HG02885 (cell line): ENCODE measurements around the gene TTC21A.

Experiments
- ATAC-seq: cut with Tn5 transposase; IDR thresholded peaks from one replicate; pipeline ENCODE4 v1.9.1; 2021; ENCODE audit warnings: mild to moderate bottlenecking; ENCODE audit not compliant: unreplicated experiment, poor library complexity

The TTC21A gene

DNA sequence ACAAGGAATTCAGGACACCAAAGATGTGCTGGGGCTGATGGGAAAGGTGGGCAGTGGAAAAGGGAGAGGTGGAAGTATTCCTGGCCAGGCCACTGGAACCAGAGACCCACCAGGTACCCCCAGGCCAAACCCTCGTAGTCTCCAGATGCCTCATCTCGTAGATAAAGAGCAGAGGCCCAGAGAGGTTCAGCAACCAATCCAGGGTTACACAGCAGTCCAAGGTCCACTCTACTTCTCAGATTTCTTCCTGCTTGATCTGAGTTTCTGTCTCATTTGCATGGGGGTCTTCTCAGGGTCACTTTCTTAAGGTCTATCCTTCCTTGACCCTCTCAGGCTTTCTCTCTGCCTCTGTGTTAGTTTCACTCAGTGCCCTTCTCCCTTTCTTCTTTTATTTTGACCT lies 5.1 kb downstream of the TTC21A start:
- no peak for ATAC-seq

DNA sequence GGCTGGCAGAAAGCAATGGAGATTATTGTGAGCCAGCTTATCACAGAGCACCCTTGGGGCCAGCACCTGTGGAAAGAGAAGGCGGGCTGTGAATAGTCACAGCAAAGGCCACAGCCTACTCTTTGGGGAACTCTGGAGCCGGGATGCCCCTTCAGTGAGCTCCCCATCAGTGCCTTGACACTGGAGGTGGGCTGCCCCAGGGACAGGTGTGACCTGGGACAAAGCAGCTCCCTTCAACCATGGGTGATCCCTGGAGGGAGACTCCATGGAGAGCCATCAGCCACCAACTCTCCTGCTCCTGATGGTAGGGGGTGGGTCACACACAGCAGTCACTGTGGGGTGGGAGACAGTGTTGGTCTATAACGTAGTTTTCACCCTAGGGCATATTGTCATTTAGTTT lies 5.8 kb downstream of the TTC21A start:
- no peak for ATAC-seq

DNA sequence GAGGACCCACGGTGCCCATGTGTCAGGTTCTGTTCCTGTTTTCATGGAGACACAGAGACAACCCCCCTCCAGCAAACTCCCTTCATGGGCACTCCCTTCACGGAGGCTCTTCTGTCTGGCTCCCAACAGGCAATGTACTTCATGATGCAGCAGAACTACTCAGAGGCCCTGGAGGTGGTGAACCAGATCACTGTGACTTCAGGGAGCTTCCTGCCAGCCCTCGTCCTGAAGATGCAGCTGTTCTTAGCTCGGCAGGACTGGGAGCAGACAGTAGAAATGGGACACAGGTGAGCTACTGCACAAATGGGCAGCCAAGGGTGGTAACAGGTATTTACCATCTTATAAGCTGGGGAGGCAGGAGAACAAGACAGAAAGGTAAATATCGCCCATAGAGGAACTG lies 7.0 kb downstream of the TTC21A start:
- ATAC-seq = no peak

DNA sequence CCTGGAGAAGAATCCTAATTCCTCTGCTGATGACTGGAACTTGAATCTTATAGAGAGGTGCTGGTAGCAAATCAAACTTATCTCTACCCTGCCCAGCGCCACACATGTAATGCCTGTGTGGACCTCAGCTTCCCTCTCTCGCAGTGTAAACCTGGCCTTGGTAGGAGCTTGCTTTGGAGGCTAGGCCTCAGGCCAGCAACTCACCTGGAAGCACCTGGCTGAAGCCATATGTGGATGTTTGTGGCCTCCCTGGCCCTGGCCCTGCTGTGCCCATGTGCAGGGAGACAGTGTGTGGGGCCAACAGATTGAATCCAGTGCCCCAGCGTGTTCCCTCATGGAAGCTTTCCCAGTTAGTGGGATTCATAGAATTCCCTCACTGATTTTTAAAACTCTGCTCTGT lies 8.4 kb downstream of the TTC21A start:
- no peak for ATAC-seq

DNA sequence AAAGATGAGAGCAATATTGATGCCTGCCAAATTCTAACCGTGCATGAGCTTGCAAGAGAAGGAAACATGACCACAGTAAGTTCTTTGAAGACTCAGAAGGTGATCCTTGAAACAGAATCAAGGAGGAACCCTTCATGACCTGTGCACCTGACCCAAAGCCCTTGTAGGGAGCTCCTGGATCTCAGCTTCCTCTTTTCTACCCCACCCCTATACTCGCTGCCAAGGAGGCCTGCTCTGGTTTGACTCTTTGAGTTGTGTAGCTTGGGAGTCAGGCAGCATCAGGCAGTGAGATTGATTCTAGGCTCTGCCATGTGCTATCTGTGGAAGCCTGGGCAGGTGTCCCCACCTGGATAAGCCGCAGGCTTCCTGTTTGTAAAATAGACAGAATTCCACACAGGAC lies 10.6 kb downstream of the TTC21A start:
- no peak for ATAC-seq

DNA sequence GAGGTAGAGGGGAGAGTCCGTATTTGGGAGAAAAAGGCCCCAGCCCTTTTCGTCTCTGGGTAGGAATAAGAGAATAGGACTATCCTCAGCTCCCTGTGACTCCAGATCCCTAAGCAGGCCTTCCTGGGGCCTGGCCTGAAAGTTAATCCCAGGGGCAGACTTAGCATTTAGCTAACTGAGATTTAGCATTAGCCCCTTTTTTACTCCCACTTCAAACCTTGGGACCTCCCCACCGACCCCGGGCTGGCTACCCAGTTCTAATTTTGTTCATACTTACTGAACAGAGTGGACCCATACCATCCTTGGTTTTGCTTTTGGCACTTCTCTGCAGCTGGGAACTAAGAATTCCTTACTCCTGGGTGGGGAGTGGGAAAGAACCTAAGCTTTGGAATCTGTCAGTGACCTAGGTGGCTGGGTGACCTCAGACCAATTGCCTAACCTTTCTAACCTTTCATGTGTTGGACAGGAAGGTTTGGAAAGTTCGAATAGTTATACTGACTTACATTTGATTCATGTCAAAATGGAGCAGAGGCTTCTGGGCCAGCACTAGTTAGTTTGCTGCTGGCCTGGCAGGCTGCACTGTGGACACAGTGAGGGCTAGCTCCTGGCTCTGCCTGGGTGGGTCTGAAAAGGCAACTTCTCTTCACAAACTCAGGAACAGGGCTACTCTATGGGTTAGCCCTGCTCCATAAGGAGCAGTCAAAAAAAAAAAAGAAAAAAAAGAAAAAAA lies 11.6 kb downstream of the TTC21A start:
- no peak for ATAC-seq

DNA sequence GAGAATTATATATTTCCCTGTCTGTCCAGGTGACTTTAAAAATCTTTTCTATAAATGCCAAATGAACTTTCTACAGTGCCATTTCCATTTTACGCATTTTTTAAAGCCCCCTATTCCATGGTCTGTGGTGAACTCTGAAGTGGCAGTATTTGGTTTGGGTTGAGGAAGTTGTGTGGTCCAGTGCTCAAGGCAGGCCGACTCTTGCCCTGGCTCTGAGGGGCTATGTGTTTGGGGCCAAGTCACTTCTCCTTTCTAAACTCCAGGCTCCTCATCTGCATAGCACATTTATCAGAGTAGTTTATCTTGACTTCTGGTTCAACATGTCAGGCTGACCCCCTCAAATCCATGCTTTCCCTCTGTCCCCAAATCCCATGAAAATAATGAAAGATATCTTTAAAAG lies 14.1 kb downstream of the TTC21A start:
- no peak for ATAC-seq

DNA sequence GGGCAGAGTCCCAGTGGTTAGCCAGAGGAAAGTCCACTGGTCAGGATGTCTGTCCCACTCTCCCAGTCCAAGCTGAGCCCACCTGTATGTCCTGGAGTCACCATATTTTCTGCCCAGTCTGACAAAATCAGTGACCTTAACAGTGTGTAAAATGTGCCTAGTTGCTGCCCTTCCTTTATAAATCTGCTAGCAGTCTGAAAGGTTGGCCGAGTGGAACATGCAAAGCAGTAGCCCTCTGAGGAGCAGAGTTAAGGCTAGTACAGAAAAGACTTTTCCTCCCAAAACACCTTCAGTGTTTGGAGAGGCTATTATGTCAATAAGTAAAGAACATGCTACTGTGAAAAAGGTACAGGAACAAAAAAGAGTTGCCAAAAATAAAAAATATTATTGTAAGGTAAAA lies 15.3 kb downstream of the TTC21A start:
- peak; percentile 88 for ATAC-seq

DNA sequence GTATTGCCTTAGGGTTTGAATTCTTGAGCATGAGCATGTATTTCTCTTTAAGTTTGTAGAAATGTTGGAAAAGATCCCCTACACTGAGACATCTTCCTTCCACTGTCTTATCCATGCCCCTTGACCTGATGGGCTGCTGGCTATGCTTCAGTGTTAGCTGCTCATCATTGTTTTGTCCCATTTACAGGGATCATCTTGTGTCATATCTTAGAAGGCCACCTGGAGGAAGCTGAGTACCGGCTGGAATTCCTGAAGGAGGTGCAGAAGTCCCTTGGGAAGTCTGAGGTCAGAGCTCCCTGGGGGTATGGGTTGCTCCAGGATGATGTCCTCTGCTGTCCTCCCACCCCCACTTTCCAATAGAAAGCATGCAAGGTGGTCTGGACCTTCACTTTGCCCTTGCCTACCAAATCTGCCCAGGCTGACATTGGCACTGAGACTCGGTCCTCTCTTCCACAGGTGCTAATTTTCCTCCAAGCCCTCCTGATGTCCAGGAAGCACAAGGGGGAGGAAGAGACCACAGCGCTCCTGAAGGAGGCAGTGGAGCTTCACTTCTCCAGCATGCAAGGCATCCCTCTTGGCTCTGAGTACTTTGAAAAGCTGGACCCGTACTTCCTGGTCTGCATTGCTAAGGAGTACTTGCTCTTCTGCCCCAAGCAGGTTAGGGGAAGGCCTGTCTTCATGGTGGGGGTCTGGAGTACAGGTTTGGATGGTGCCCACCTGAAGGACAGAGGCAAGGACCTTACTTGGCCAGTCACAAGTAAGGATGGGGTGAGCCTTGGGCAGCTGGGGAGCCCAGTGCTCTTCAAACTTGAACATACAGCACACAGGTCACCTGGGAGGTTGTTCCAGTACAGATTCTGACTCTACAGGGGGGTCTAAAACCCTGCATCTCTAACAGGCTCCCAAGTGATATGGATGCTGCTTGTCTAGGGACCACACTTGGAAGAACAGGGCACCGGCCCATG lies 17.7 kb downstream of the TTC21A start:
- no peak for ATAC-seq

DNA sequence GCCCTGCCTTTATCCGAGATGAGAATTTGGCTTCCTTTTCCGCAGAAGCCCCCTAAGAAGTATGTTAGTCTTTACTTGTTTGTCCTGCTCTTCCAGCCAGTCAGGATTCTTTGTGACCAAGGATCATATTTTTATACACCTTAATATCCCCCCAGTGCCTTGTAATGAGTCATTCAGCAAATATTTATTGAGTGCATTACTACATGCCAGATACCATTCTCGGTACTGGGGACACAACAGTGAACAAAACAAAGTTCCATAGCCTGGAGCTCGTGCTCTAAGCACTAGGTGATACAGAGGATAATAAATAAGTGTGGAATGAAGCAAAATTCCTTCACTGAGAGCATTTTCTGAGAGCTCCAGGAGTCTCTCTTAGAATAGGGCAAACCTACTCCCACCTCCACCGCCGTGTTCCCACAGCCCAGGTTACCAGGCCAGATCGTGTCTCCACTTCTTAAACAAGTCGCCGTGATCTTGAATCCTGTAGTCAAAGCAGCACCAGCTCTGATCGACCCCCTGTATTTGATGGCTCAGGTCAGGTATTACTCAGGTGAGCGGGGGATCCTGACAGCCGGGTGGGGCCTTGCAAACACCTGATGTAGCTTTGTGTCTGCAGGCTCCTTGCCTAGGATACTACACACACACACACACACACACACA lies 18.5 kb downstream of the TTC21A start:
- no peak for ATAC-seq

DNA sequence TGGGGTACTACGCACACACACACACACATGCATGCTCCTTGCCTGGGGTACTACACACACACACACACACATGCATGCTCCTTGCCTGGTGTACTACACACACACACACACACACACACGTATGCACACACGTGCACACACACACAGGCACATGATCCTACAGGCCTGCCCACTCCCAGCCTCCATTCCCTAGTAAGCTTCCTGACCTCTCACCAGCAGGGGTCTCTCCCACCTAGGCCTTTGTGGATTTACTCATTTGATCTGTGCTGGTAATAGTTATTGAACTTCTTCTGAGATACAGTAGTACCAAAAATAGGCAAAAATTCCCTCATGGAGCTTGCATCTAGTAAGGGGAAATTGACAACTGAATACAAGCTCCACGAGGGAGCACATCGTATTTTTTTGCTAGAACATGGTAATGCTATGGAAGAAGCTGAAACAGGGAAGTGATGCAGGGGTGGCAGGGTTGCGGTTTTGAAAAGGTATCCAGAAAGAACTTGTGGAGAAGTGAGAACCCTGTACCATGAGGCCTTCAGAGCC lies 19.1 kb downstream of the TTC21A start:
- ATAC-seq = no peak

DNA sequence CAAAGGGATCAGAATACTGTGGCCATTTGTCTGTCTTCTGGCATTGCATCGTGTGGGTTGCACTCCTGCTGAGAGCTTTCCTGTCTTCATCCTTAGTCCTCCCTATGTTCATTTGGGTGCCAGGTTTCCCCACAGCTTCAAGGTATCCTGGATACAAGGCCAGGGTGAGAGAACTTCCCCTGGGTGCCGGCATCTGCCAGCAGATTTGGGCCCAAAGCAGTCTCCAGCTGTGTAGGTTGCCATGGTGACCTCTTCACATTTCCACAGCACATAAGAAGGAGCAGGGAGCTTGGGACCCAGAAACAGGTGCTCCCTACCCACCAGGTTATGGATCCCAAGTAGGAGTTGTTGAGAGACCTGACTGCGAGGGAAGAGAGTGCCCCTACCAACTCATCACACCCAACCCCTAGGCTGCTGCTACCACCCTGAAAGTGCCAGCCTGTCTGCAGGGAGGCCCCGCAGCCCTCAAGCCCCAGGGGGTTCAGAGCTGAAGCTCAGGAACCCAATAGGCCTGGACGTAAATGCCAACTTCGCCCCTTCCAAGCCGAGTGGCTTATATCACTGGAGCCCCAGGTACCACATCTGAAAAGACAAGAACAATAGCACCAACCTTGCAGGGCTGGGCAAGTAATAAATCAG lies 19.9 kb downstream of the TTC21A start:
- ATAC-seq = no peak

DNA sequence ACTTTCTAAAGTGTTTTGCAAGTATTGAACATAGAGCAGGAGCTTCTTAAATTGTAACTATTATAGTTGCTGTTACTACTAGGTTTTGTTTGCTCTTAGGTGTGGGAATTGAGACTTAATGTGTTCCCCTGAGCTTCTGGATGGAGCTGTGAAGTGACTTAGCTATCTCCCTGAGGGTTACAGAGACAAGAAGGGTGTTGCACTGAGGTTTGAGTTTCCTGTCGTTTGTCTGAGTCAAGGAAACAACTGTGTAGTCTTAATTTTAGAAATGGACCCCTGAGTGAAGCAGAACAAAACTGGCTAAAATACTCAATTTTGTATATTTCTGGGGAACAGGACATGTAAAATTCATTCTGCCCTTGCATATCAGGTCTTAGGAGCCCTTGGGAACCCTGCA lies 20.4 kb downstream of the TTC21A start:
- ATAC-seq = no peak

DNA sequence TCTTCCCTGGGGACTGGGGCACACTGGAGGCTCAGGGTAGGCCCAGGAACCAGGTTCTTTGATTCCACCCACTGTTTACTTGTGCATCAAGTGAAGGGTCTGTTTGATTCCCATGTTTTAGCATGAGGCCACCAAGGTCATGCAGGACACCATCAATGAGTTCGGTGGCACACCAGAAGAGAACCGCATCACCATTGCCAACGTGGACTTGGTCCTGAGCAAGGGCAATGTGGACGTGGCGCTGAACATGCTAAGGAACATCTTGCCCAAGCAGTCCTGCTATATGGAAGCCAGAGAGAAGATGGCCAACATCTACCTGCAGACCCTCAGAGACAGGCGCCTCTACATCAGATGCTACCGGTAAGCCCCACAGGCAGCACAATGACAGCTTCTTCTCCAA lies 21.5 kb downstream of the TTC21A start:
- no peak for ATAC-seq

DNA sequence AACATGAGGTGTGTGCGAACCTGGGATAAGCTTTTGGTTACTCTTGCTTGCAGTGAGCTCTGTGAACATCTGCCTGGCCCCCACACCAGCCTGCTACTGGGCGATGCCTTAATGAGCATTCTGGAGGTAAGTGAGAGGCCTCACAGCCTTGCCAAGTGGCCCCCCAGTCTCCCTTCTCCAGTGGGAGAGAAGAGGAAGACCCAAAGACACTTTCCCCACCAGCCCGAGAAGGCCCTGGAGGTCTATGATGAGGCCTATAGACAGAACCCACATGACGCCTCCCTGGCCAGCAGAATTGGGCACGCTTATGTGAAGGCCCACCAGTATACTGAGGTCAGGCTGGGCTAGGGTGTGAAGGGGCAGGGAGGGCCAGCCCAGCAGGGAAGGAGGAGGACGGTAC lies 22.5 kb downstream of the TTC21A start:
- no peak for ATAC-seq

DNA sequence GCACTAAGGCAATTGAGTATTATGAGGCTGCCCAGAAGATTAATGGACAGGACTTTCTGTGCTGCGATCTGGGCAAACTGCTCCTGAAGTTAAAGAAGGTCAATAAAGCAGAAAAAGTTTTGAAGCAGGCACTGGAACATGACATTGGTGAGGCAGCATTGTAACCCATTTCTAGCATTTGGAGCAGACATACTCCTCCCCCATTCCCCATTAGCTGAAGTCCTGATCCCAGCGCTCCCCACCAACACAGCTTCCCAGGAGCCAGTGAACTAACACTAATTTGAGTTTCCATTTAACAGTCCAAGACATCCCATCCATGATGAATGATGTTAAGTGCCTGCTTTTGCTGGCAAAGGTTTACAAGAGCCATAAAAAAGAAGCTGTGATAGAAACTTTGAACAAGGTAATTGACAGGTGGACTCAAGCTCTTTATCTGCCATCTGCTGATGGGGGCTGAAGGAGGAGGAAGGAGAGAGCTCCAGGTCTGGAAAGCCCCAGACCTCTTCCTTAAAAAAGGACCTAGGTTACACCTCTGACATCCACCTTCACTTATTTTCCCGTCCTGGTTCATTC lies 23.3 kb downstream of the TTC21A start:
- no peak for ATAC-seq

DNA sequence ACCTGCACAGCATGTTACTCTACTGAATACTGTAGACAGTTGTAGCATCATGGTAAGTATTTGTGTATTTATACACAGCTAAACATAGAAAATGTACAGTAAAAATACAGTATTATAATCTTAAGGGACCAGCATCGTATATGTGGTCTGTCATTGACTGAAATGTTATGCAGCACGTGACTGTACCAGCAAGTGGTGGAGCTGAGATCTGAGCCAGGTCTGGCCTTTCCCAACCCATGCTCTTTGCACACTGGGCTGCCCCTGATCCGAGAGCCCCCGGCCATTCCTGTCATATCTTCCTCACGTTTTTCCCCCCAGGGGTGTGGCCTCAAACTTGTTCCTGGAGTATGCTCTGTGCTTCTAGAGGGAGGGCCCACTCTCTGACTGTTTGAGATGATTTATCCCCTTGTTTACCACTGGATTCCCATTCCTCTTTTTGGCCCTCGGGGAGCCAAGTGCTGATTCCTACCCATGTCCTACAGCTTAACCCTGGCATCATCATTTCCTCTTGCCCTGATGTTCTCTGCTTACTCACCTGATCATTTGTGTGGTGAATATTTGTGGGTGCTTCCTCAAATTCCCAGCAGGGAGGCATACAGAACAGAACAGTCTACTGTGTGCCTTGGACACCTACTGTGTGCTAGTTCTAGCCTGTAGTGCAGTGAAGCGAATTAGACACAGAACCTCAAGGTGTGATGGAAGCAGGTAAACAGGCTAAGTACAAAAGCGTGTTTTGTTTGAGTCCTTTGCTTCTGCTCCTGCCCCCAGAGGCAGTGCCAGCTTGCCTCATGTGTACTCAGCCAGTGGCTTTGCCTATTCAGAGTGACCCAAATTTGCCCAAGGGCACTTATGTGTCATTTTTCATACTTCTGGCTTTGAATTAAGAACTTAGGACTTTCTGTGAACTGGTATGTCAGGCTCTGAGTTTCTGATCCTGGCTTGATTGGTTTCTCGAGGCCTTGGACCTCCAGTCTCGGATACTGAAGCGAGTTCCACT lies 24.9 kb downstream of the TTC21A start:
- ATAC-seq = no peak

DNA sequence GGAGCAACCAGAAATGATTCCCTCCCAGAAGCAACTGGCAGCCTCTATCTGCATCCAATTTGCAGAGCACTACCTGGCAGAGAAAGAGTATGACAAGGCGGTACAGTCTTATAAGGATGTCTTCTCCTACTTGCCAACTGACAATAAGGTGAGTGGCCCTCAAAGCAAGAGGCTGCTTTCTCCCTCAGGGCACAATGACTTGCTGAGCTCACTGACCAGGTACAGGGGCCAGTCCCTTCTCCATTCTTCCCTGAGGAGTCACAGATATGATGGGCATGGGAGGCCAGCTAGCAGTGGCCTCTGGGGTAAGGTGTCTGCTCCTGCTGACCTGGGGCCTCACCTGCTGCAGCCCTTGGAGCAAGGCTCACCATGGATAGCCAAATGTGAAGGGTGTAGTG lies 25.6 kb downstream of the TTC21A start:
- no peak for ATAC-seq

DNA sequence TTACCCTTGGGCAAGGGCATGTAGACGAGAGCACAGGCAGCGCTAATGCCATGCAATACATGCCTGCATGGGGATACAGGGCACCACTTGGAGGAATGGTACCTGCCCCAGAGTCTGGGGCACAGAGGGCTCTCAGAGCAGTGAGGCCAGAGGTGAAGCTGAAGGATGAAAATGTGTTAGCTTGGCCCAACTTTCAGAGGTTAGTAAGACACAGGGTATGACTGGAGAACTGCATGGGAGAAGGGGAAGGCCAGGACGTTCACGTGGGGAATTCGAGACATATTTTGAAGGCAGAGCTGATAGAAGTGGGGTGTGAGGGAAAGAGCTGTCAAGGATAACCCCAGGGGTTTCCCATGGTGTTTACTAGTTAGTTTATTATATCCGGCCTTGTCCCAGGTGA lies 26.3 kb downstream of the TTC21A start:
- no peak for ATAC-seq
